OCI-LY1 (cell line): ENCODE data around the gene PKP3.

Experiments used
- H2AFZ ChIP-seq: fragments of 200-600 bp; sonication (generic), shearing (Covaris generic); 2 replicates; pipeline ENCODE4 v1.6.0; 2014; ENCODE audit warnings: antibody characterized with exemption, mild to moderate bottlenecking, low read length
- H3F3A ChIP-seq: fragments of 200-600 bp; sonication (generic), shearing (Covaris generic); 2 replicates; pipeline ENCODE4 v1.6.0; 2014; ENCODE audit warnings: mild to moderate bottlenecking, antibody characterized with exemption, low read length, moderate library complexity; ENCODE audit not compliant: insufficient read depth
- H3K27ac ChIP-seq: fragments of 200-600 bp; sonication (generic); 2 replicates; pipeline ENCODE4 v1.5.1; 2014; ENCODE audit warnings: low read length, mixed run types, mild to moderate bottlenecking, low read depth; ENCODE audit not compliant: poor library complexity, severe bottlenecking
- H3K27me3 ChIP-seq: fragments of 200-600 bp; sonication (generic); 2 replicates; pipeline ENCODE4 v1.6.0; 2014; ENCODE audit warnings: antibody characterized with exemption, mild to moderate bottlenecking, low read length, moderate library complexity; ENCODE audit not compliant: insufficient read depth
- H3K36me3 ChIP-seq: fragments of 200-600 bp; sonication (generic); 2 replicates; pipeline ENCODE4 v1.6.1; 2014; ENCODE audit warnings: mild to moderate bottlenecking, antibody characterized with exemption, low read length, moderate library complexity, mixed read lengths; ENCODE audit not compliant: insufficient read depth
- H3K4me1 ChIP-seq: fragments of 200-600 bp; sonication (generic); 2 replicates; pipeline ENCODE4 v1.5.1; 2014; ENCODE audit warnings: mild to moderate bottlenecking, low read length, moderate library complexity; ENCODE audit not compliant: insufficient read depth, severe bottlenecking
- H3K4me2 ChIP-seq: fragments of 200-600 bp; sonication (generic), shearing (Covaris generic); 2 replicates; pipeline ENCODE4 v1.6.1; 2014; ENCODE audit warnings: low read length
- H3K4me3 ChIP-seq: fragments of 200-600 bp; sonication (generic); 2 replicates; pipeline ENCODE4 v1.5.1; 2014; ENCODE audit warnings: low read length, low read depth, mild to moderate bottlenecking, mixed read lengths; ENCODE audit not compliant: poor library complexity, severe bottlenecking
- H3K79me2 ChIP-seq: fragments of 200-600 bp; shearing (Covaris generic); 2 replicates; pipeline ENCODE4 v1.6.1; 2016; ENCODE audit warnings: mixed run types, low read length, mixed read lengths; ENCODE audit not compliant: insufficient read depth
- H3K9ac ChIP-seq: fragments of 200-600 bp; sonication (generic), shearing (Covaris generic); 2 replicates; pipeline ENCODE4 v1.6.1; 2014; ENCODE audit warnings: mild to moderate bottlenecking, low read length, mixed read lengths
- H3K9me2 ChIP-seq: fragments of 200-600 bp; sonication (generic), shearing (Covaris generic); 2 replicates; pipeline ENCODE4 v1.6.1; 2014; ENCODE audit warnings: low read depth, mild to moderate bottlenecking, low read length, mixed read lengths
- H3K9me3 ChIP-seq: fragments of 200-600 bp; shearing (Covaris generic); 2 replicates; pipeline ENCODE4 v1.6.1; 2014; ENCODE audit warnings: low read length, mixed read lengths
- H4K20me1 ChIP-seq: fragments of 200-600 bp; sonication (generic), shearing (Covaris generic); 2 replicates; pipeline ENCODE4 v1.6.0; 2016; ENCODE audit warnings: mild to moderate bottlenecking, low read length; ENCODE audit not compliant: insufficient read depth
- CTCF ChIP-seq: fragments of 200-600 bp; sonication (generic), shearing (Covaris generic); IDR thresholded peaks from 2 replicates; pipeline ENCODE4 v1.5.1; 2017; ENCODE audit warnings: mild to moderate bottlenecking, antibody characterized with exemption, low read length, moderate library complexity, mixed read lengths
- EZH2 ChIP-seq: fragments of 200-600 bp; sonication (generic), shearing (Covaris generic); IDR thresholded peaks from 2 replicates; pipeline ENCODE4 v1.8.0; 2017; ENCODE audit warnings: borderline replicate concordance, mixed run types, mild to moderate bottlenecking, antibody characterized with exemption, low read length, moderate library complexity, mixed read lengths

Gene PKP3

DNA sequence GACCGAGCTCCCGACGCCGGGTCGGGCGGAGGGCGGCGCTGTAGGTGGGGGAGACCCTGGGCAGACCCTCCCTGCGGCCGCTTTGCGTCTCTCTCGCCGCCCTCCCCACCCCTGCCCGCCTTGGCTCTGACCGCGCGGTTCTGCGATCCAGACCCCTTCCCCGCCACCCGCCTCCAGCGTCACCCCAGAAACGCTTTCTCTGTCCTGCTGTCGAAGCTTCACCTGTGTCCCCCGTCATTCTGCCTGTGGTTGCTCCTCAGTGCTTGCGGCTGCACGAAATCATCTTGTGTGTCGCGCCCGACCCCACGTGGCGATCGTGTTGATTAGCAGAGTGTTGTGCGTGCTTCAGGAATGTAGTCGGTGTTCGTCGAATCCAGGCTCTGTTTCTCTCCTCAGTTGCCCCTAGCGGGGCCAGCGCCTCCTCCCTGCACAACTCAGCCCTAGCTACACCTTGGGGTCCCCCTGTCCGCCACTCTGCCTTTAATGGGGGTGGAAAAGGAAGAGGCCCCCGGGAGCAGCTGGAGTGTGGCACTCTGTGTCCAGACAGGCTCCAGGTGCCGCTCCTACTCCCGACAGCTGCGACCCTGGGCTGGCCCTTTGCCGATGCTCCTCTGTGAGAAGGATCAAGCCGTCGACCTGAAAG is 56.9 kb downstream of the PKP3 start:
- no peak for TF ChIP-seq EZH2
- TF ChIP-seq CTCF = peak; percentile 49
- Histone ChIP-seq H3K79me2 (no peaks in the 10 kb centered on the region), H3K27ac (no peak overlapping the region), H3K9me3 (no peaks in the 10 kb centered on the region), H3K4me1 (peaks cover 24% of the 10 kb centered on the region), H3K4me3 (peak overlapping the region; percentile 74), H3F3A (no peaks in the 10 kb centered on the region), H3K4me2 (peak overlapping the region; percentile 77), H3K27me3 (no peaks in the 10 kb centered on the region), H3K9ac (peak overlapping the region; percentile 69), H3K9me2 (no peaks in the 10 kb centered on the region), H4K20me1 (no peaks in the 10 kb centered on the region), H3K36me3 (peaks cover 8% of the 10 kb centered on the region), H2AFZ (no peak overlapping the region)

- H3K27me3 ChIP-seq = no peaks in the 10 kb centered on the region
- peaks cover 29% of the 10 kb centered on the region for H3K4me1 ChIP-seq
- no peak overlapping the region for H3K4me3 ChIP-seq
- H4K20me1 ChIP-seq = no peaks in the 10 kb centered on the region
- no peaks in the 10 kb centered on the region for H3F3A ChIP-seq
- H3K79me2 ChIP-seq = no peaks in the 10 kb centered on the region
- H3K9me2 ChIP-seq = no peaks in the 10 kb centered on the region
- H3K36me3 ChIP-seq = peaks cover 8% of the 10 kb centered on the region
- no peak for TF ChIP-seq CTCF
- no peak for TF ChIP-seq EZH2
- H2AFZ ChIP-seq = no peak overlapping the region
- H3K9me3 ChIP-seq = no peaks in the 10 kb centered on the region
- H3K27ac ChIP-seq = no peak overlapping the region
- H3K9ac ChIP-seq = no peak overlapping the region
- peak overlapping the region; percentile 77; the same call in 1 of the 2 replicates for H3K4me2 ChIP-seq
These were observed 57.7 kb downstream of the PKP3 start for GRCh38 chr11:451738-452137.

GRCh38 chr11:452203-452744 is 58.3 kb downstream of the PKP3 start:
- Histone ChIP-seq H4K20me1 (no peaks in the 10 kb centered on the region), H3K36me3 (peaks cover 8% of the 10 kb centered on the region), H3K27ac (no peak overlapping the region), H3K79me2 (no peaks in the 10 kb centered on the region), H3K4me3 (no peak overlapping the region), H3K27me3 (no peaks in the 10 kb centered on the region), H3K9me2 (no peaks in the 10 kb centered on the region), H3F3A (no peaks in the 10 kb centered on the region), H3K4me1 (peaks cover 34% of the 10 kb centered on the region), H3K9me3 (no peaks in the 10 kb centered on the region), H2AFZ (no peak overlapping the region), H3K4me2 (no peak overlapping the region), H3K9ac (no peak overlapping the region)
- TF ChIP-seq CTCF = no peak
- no peak for TF ChIP-seq EZH2
